Measurements from ENCODE around the gene GABRQ.

The GABRQ gene

GRCh38 chrX:152637649-152638442 is at the start of gene GABRQ:
Gene GABRQ, plus strand, starts transcription at chrX:152637895. Its CDS starts 308 bp downstream, at chrX:152638203.
- DNase-seq (ENCODE audit: extremely low spot score, insufficient read length, low read depth) (no peak), FAIRE-seq (no peak)

- no peak for FAIRE-seq
- DNase-seq (ENCODE audit: extremely low spot score, insufficient read length, low read depth): no peak
Observed at GRCh38 chrX:152588206-152588605, 49.5 kb upstream of the GABRQ start.

DNA sequence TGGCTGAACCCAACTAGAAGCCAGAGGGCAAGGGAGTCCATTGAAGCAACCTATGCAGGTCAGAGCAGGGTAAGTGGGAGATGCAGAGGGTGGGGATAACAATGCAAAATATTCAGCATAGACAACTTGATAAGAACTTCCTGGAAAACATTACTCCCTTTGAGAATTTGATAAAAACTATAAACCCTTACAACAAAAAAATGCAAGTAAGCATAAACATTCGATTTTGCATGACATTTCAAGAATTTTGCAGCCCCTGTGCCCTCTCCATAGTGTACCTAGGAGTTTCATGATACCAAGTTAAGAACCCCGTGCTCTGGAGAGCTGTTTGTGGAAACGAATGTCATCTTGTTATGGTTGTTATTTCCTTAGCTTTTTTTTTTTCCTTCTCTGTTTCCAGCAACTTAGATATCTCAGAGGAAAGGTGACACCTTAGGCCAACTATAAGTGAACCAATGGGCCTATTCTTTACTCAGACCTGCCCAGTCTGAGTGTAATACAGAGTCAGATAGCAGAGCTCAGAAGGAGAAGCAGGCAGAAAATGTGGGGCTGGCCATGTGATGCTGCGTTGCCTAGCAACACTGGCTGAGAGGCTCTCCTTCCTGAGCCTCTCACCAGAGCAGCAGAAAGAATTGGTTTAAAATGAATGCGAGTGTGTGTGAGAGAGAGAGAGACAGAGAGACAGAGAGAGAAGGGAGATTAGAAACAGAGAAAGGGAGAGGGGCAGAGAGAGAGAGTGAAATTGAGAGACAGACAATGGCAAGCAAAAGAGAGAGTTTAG is 36.7 kb upstream of the GABRQ start:
- FAIRE-seq: no peak
- DNase-seq (ENCODE audit: extremely low spot score, insufficient read length, low read depth): no peak

- FAIRE-seq: no peak
- DNase-seq (ENCODE audit: extremely low spot score, insufficient read length, low read depth): no peak
Observed at GRCh38 chrX:152601848-152602616, 35.7 kb upstream of the GABRQ start.

- FAIRE-seq (no peak), DNase-seq (ENCODE audit: extremely low spot score, insufficient read length, low read depth) (no peak)
Observed at GRCh38 chrX:152614791-152615190, 22.9 kb upstream of the GABRQ start.

DNA sequence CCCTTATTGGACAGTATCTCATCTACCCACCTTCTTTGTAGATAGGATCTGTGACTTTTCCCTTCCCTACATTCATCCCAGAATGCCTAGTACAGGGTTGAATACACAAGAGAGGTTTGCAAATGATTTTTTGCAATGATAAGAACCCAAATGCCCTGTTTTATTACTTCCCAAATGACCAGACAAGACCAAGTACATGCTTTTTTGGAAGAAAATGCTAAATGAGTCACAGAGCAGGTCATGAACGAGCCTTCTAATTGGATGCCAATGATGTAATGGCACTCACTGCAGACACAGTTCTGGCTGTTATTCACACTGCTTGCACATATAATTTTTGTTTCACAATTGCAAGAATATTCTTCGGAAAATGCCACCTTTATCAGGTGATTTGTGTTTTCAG is 17.8 kb upstream of the GABRQ start:
- FAIRE-seq (no peak), DNase-seq (ENCODE audit: extremely low spot score, insufficient read length, low read depth) (no peak)

- peak; percentile 65 for FAIRE-seq
- no peak for DNase-seq (ENCODE audit: extremely low spot score, insufficient read length, low read depth)
Observed at GRCh38 chrX:152632445-152633097, 5.1 kb upstream of the GABRQ start.

DNA sequence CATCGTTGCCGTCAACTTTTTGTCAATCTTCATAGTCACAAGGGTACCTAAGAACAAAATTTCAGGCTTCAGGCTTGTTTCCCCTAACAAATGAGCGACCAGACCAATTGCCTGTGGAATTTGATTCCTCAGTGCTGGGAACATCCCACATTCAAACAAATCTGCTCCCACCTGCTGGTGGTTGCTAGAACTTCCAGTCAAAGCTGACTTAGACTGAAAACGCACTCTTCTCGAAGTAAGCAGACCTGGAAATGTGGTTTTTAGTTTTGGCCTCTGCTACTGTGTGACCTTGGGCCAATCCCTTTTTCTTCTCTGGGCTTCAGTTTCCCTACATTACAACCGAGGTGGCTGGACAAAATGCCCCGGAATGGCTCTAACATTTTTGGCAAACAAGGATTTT is 1.8 kb upstream of the GABRQ start:
- peak; percentile 70 for FAIRE-seq

GRCh38 chrX:152638443-152638904 is 779 bp downstream of the GABRQ start:
- DNase-seq (ENCODE audit: extremely low spot score, insufficient read length, low read depth): no peak
- no peak for FAIRE-seq

More for the DNA sequence above, 1.8 kb upstream of the GABRQ start:
- DNase-seq (ENCODE audit: extremely low spot score, insufficient read length, low read depth): no peak

DNA sequence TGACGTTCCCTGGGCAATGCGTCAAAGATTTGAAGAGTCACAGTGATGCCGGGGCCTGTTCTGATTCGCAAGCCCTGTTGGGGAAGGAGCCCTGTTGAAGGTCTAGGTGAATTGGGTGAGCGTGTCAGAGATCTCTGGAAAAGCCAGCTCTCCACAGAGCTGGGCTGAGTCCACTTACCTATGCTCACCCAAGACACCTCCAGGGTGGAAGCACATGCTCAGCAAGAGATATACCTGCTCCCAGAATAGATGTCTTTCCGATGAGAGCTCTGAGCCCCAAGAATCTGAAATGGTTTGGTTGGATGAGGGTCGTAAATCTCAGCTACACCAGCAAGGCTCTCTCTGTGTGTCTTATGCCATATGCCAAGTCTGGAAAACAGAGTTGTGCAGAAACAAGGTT is 1.7 kb downstream of the GABRQ start:
- DNase-seq (ENCODE audit: extremely low spot score, insufficient read length, low read depth): no peak
- FAIRE-seq: no peak

GRCh38 chrX:152640034-152640818 is 2.5 kb downstream of the GABRQ start:
- FAIRE-seq (no peak), DNase-seq (ENCODE audit: extremely low spot score, insufficient read length, low read depth) (no peak)

DNA sequence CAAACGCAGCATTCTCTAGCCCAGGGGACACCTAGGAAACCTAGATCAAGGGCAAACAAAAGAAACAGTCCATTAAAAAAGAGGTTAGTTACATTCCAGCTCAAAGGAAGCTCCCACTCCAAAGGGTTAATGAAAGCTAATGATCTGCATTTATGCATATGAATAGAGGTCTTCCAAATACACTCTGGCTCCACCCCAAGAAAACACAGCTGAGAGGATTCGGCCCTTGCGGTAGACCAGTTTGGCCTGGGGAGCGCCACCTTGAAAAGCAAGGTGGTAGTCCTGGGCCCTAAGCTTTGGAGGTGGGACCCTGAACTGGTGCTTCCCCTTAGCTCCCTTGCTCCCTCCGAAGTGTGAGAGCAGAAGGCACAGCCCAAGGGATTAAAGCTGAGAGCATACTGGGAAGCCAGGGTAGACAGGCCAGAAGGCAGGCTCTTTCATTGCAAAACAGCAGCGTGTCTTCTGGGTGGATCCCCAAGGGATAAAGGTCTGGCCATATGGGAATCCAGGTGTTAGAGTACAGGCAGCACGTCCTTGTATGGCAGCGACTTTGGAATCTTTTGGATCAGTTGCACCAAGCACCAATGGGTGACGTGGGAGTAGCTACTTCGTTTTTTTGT is 3.7 kb downstream of the GABRQ start:
- FAIRE-seq (no peak), DNase-seq (ENCODE audit: extremely low spot score, insufficient read length, low read depth) (no peak)

DNA sequence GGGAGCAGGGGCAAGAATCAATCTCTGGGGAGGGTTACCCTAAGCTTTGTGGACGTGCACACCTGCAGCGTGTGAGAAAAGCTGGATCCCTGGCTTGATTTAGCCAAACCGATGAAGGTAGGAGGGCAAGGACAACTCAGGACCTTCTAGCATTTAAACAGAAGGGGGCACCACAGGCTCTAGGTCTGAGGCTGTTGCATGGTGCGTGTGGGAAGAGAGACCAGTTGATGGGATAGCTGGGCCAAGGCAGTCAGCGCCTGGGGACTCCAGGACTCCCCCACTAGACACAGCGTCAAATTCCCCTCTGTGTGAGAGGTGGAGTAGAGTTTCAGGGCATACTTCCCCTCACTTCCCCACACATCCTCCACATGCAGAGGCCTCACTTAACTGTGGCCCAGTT is 4.3 kb downstream of the GABRQ start:
- no peak for FAIRE-seq
- DNase-seq (ENCODE audit: extremely low spot score, insufficient read length, low read depth): no peak

GRCh38 chrX:152642931-152643564 is 5.4 kb downstream of the GABRQ start:
- FAIRE-seq: no peak

GRCh38 chrX:152646961-152647360 is 9.3 kb downstream of the GABRQ start:
- DNase-seq (ENCODE audit: extremely low spot score, insufficient read length, low read depth): no peak
- no peak for FAIRE-seq

More at GRCh38 chrX:152642931-152643564, 5.4 kb downstream of the GABRQ start:
- no peak for DNase-seq (ENCODE audit: extremely low spot score, insufficient read length, low read depth)

DNA sequence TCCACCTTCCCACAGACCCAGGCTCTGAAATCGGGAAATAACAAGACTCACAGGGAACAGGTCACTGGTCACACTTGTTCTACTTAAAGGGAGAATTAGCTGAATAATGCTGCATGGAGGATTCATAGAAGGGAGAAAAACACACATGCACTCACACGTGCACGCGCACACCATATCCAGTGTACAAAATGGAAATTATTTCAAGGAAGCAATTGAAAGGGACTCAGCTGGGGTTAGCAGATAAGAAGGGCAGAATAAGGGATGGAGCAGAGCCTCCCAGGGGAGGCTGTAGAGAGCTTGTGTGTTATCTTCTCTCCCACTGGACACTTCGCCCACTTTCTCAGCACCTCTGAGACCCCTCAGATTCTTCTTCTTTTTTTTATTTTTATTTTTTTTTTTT is 10.3 kb downstream of the GABRQ start:
- FAIRE-seq: no peak
- no peak for DNase-seq (ENCODE audit: extremely low spot score, insufficient read length, low read depth)

DNA sequence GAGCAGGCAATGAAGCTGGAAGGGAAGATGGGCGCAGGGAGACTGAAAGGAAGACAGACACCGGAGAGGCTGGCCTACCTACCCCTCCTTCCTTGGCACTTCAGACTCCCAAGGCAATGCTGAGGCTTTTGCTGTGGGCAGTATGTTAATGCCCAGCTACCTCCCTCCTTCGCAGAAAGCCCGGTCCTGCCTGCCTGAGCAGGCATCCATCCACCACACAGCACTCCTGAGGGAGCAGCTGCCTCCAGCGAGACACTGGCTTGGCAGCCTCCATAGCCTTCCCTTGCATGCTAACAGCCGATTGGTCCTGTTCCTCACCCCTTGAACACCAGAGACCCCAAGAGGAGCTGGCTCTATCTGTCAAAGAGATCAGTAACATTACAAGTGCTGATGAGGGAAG is 14.4 kb downstream of the GABRQ start:
- no peak for FAIRE-seq
- no peak for DNase-seq (ENCODE audit: extremely low spot score, insufficient read length, low read depth)

GRCh38 chrX:152652467-152652866 is 14.8 kb downstream of the GABRQ start:
- no peak for FAIRE-seq
- DNase-seq (ENCODE audit: extremely low spot score, insufficient read length, low read depth): no peak
